Activated T-helper 2 cell treated with anti-CD3 and anti-CD28 coated beads, Interferon-gamma antibody, Interleukin-2, Interleukin-4, amounts not matched to agents 10 μg/mL and 5 μg/mL and 100 μg/mL, durations not matched to agents 14 hours and 24 hours and 36 hours (primary cell): ENCODE measurements around the gene NDUFAF2. TPM values are rescaled to one million over a fixed set of nuclear protein-coding genes. Genes with fewer than 3 reads are reported as not detected.
"Not testable (repeated sequence)": the region's sequence is repeated elsewhere in the genome, so short reads cannot be mapped to it uniquely, and the experiment has no call there.

ENCODE experiments used
- DNase-seq: peaks from one replicate; pipeline ENCODE4 v3.0.0; 2021; ENCODE audit warnings: low spot score
- H3K27ac Mint-ChIP-seq: one replicate; pipeline ENCODE4 v1.8.0; 2021; ENCODE audit warnings: mixed read lengths
- H3K27me3 Mint-ChIP-seq: one replicate; pipeline ENCODE4 v1.8.0; 2021; ENCODE audit warnings: low read depth, mixed read lengths
- H3K36me3 Mint-ChIP-seq: one replicate; pipeline ENCODE4 v1.8.0; 2021; ENCODE audit warnings: low read depth, mixed read lengths
- H3K4me1 Mint-ChIP-seq: one replicate; pipeline ENCODE4 v1.8.0; 2021; ENCODE audit warnings: low read depth, mixed read lengths
- H3K4me3 Mint-ChIP-seq: one replicate; pipeline ENCODE4 v1.8.0; 2021; ENCODE audit warnings: low read depth, mild to moderate bottlenecking, moderate library complexity, mixed read lengths
- H3K9me3 Mint-ChIP-seq: one replicate; pipeline ENCODE4 v1.8.0; 2021; ENCODE audit warnings: mixed read lengths
- intact Hi-C: fragments of 100-400 bp; cut with micrococcal nuclease; formaldehyde crosslinking; loops from one replicate; pipeline ENCODE4 v1.15.1; 2023
- total RNA-seq: library from RNA; stranded (reverse); gene quantifications from 2 replicates; pipeline ENCODE4 v1.2.3, GENCODE V29; 2022

NDUFAF2 gene
- total RNA-seq, 1 donor from 2014 or later, result 32.6 TPM

DNA sequence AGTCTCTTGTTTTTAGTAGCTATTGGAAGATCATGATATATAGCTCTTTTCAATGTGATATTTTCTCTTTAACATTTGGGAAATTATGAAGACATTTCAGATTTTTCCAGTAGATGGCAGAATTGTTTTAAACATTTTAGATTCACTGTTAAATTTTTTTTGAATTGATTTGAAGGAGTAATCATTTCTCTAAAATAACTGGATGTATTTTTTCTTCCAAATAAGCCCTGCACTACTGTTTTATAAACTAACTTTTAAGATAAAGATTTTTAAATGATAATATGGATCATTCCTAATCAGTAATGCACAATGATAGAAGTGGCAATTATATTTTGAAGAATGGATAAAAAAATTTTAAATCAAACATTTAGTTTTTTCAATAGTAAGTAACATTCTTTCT, 14.2 kb downstream of the NDUFAF2 start:
- H3K27ac Mint-ChIP-seq, result no peak overlapping the region
- H3K4me1 Mint-ChIP-seq, result peaks cover 2% of the 10 kb centered on the region
- H3K27me3 Mint-ChIP-seq, result no peaks in the 10 kb centered on the region
- H3K36me3 Mint-ChIP-seq, result no peaks in the 10 kb centered on the region
- intact Hi-C loops, result loop anchor here (10.0 kb wide), 1 partner anchor 696 kb away; no protein-coding TSS in a partner anchor
- DNase-seq, result no peak
- no peak overlapping the region for H3K4me3 Mint-ChIP-seq
- peaks cover 10% of the 10 kb centered on the region for H3K9me3 Mint-ChIP-seq

DNA sequence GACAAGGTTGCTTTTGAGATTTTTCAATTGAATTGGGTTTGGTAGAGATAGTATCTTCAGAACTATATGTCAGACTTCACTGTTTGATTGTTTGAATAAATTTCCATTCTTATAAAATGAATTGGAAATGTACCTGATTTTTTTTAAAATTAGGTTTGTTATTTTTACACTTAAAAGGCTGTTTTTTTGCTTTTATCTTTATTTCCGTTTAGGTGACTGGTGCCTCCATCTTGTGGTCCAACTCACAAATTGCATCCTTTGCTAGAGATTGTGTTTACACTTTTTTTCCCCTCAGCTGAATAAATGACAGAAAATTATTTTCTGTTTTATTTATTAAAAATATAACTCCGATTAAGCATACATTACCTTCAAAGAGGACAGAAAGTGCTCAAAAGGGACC, 15.6 kb downstream of the NDUFAF2 start:
- intact Hi-C loops, result no loop called here
- H3K27ac Mint-ChIP-seq, result no peak overlapping the region
- no peak for DNase-seq

DNA sequence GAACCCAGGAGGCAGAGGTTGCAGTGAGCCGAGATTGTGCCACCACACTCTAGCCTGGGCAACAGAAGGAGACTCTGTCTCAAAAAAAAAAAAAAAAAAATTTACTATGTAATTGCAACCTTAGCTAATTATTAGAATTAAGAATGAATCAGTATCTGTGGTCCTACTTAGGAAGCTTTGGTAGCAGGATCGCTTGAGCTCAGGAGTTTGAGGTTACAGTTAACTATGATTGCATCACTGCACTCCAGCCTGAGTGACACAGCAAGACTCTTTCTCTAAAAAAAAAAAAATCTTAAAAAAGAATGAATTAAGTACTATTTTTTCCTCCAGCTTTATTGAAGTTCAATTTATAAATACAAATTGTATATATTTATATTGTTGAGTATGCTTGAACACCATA, 16.7 kb downstream of the NDUFAF2 start:
- Mint-ChIP-seq H3K4me1 (peaks cover 2% of the 10 kb centered on the region), H3K27me3 (no peaks in the 10 kb centered on the region), H3K27ac (no peak overlapping the region), H3K36me3 (no peaks in the 10 kb centered on the region), H3K9me3 (peaks cover 10% of the 10 kb centered on the region), H3K4me3 (no peak overlapping the region)
- DNase-seq, result no peak
- intact Hi-C loops, result no loop called here

More for the DNA sequence above, 15.6 kb downstream of the NDUFAF2 start:
- peaks cover 2% of the 10 kb centered on the region for H3K4me1 Mint-ChIP-seq
- H3K9me3 Mint-ChIP-seq, result peaks cover under 1% of the 10 kb centered on the region
- H3K36me3 Mint-ChIP-seq, result no peaks in the 10 kb centered on the region
- no peaks in the 10 kb centered on the region for H3K27me3 Mint-ChIP-seq
- H3K4me3 Mint-ChIP-seq, result no peak overlapping the region

DNA sequence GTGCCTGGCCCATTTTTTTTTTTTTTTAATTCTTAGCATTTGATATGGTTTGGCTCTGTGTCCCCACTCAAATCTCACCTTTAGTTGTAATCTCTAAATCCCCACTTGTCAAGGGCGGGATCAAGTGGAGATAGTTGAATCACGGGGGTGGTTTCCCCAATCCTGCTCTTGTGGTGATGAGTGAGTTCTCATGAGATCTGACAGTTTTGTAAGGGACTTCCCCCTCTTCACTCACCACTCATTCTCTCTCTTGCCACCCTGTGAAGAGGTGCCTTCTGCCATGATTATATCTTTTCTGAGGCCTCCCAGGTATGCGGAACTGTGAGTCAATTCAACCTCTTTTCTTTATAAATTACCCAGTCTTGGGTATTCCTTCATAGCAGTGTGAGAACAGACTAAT, 27.2 kb downstream of the NDUFAF2 start:
- no peak for DNase-seq
- Mint-ChIP-seq H3K27me3 (no peaks in the 10 kb centered on the region), H3K4me1 (peaks cover 4% of the 10 kb centered on the region), H3K9me3 (peaks cover 62% of the 10 kb centered on the region), H3K27ac (no peak overlapping the region), H3K4me3 (no peak overlapping the region), H3K36me3 (peaks cover 12% of the 10 kb centered on the region)
- intact Hi-C loops, result loop anchor here (1.0 kb wide), 1 partner anchor 27 kb away; the partner anchor contains the start of genes ERCC8 and NDUFAF2

DNA sequence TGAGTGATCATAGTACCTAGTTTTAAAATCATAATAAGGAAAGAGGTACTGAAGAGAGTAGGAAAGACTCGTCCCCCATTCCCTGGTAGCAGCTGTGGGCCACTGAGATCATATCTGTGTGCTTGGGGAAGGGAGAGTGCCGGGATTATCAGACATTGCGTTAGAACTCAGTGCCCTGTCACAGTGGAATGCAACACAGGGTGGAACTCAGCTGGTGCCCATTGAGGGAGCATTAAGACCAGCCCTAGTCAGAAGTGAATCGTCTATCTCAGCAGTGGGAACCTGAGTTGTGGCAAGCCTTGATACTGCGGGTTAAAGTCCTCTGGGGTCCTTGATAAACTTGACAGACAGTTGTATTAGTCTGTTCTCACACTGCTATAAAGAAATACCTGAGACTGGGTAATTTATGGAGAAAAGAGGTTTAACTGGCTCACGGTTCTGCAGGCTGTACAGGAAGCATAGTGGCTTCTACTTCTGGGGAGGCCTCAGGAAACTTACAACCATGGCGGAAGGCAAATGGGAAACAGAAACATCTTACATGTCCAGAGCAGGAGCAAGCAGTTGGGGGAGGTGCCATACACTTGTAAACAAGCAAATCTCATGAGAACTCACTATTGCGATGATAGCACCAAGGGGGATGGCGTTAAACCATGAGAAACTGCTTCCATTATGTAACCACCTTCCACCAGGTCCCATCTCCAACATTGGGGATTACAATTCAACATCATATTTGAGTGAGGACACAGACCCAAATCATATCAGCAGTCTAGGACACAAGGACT, 33.1 kb downstream of the NDUFAF2 start:
- Mint-ChIP-seq H3K4me1 (no peaks in the 10 kb centered on the region), H3K9me3 (peaks cover 35% of the 10 kb centered on the region), H3K27ac (no peak overlapping the region), H3K27me3 (no peaks in the 10 kb centered on the region), H3K4me3 (no peak overlapping the region), H3K36me3 (peaks cover 8% of the 10 kb centered on the region)
- intact Hi-C loops, result no loop called here
- DNase-seq, result no peak

DNA sequence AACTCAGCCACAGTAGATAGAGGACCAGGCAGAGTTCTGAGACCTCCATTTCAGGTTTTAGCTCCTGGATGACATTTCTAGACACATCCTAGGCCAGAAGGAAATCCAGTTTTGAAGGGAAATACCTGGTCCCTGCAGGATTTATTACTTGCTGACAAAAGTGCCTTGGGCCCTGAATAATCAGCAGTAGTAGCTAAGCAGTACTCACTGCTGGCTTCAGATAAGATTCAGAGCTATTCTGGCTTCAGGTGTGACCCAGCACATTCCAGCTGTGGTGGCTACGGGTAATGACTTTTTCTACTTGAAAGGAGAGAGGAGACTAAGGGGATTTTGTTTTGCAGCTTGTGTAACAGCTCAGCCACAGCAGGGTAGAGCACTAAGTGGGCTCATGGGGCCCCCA, 34.0 kb downstream of the NDUFAF2 start:
- Mint-ChIP-seq H3K27ac (no peak overlapping the region), H3K36me3 (peaks cover 8% of the 10 kb centered on the region), H3K4me3 (no peak overlapping the region), H3K27me3 (no peaks in the 10 kb centered on the region), H3K9me3 (peaks cover 34% of the 10 kb centered on the region), H3K4me1 (no peaks in the 10 kb centered on the region)
- DNase-seq, result no peak
- intact Hi-C loops, result no loop called here

DNA sequence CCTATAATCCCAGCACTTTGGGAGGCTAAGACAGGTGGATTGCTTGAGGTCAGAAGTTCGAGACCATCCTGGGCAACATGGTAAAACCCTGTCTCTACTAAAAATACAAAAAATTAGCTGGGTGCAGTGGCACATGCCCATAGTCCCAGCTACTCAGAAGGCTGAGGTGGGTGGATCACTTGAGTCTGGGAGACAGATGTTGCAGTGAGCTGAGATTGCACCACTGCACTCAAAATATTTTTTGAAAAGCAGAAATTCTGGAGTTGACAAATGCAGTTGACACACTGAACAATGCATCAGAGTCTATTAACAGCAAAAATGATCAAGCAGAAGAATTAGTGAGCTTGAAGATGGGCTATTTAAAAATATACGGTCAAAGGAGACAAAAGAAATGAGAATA, 35.5 kb downstream of the NDUFAF2 start:
- intact Hi-C loops, result no loop called here
- H3K36me3 Mint-ChIP-seq, result peaks cover 10% of the 10 kb centered on the region
- peaks cover 37% of the 10 kb centered on the region for H3K9me3 Mint-ChIP-seq
- H3K4me3 Mint-ChIP-seq, result no peak overlapping the region
- no peaks in the 10 kb centered on the region for H3K4me1 Mint-ChIP-seq
- no peak for DNase-seq
- no peaks in the 10 kb centered on the region for H3K27me3 Mint-ChIP-seq
- no peak overlapping the region for H3K27ac Mint-ChIP-seq

DNA sequence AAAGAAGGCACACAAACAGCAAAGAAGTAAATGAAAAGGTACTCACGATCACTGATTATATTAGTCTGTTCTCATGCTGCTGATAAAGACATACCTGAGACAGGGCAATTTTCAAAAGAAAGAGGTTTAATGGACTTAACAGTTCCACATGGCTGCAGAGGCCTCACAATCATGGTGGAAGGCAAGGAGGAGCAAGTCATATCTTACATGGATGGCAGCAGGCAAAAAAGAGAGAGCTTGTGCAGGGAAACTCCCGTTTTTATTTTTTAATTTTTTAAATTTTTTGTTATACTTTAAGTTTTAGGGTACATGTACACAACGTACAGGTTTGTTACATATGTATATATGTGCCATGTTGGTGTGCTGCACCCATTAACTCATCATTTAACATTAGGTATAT, 37.1 kb downstream of the NDUFAF2 start:
- H3K4me1 Mint-ChIP-seq, H3K27ac Mint-ChIP-seq, H3K27me3 Mint-ChIP-seq, H3K4me3 Mint-ChIP-seq, intact Hi-C loops, DNase-seq: not testable (repeated sequence)
- H3K36me3 Mint-ChIP-seq, result peaks cover 11% of the 10 kb centered on the region
- H3K9me3 Mint-ChIP-seq, result peaks cover 48% of the 10 kb centered on the region

DNA sequence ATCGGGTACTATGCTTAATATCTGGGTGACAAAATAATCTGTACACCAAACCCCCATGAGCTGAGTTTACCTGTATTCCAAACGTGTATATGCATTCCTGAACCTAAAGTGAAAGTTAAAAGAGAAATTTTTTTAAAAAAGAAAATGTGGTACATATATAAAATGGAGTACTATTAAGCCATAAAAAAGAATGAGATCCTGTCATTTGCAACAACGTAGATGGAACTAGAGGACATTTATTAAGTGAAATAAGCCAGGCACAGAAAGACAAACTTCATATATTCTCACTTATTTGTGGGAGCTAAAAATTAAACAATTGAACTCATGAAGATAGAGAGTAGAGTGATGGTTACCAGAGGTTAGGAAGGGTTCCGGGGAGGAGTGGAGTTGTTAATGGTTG, 44.8 kb downstream of the NDUFAF2 start:
- Mint-ChIP-seq H3K27me3 (no peaks in the 10 kb centered on the region), H3K9me3 (peaks cover 52% of the 10 kb centered on the region), H3K4me1 (no peaks in the 10 kb centered on the region), H3K4me3 (no peak overlapping the region), H3K36me3 (peaks cover 11% of the 10 kb centered on the region), H3K27ac (no peak overlapping the region)
- intact Hi-C loops, result no loop called here
- no peak for DNase-seq

DNA sequence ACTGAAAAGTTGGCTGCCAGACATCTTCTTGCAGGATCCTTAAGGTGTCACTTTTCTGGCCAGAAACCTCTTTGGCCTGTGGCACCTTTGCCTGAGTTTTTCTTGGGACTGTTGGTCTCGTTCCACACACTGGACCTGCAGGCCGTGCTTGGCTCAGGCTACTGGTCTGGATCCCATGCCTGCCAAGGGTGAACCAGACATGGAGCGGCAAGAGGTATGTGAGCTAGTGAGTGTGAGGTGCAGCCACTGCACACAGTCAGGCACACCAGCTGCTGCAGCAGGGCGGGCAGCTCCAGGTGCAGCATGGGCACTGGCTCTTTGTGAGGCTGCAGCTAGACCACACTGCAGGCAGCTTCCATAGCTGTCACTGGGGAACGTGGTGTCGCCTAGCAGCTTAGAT, 47.9 kb downstream of the NDUFAF2 start:
- Mint-ChIP-seq H3K27ac (no peak overlapping the region), H3K36me3 (peaks cover 10% of the 10 kb centered on the region)

DNA sequence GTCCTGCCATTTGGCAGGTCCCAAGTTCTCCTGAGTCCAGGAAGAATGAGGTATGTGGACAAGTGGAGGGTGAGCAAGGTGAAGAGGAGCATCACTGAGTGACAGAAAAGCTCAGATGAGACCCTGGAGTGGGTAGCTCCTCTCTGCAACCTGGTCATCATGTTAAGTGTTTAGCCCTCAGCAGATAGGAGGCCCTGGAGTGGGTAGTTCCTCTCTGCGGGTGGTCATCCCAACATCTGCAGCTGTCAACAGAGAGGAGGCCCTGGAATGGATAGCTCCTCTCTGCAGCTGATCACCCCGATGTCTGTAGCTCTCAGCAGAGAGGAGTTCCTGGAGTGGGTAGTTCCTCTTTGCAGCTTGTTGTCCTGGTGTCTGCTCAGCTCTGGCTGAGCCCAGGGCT, 48.4 kb downstream of the NDUFAF2 start:
- peaks cover 10% of the 10 kb centered on the region for H3K36me3 Mint-ChIP-seq
- DNase-seq, result no peak
- H3K27ac Mint-ChIP-seq, result no peak overlapping the region
- peaks cover 26% of the 10 kb centered on the region for H3K9me3 Mint-ChIP-seq
- no peaks in the 10 kb centered on the region for H3K27me3 Mint-ChIP-seq
- no peaks in the 10 kb centered on the region for H3K4me1 Mint-ChIP-seq
- intact Hi-C loops, result no loop called here
- no peak overlapping the region for H3K4me3 Mint-ChIP-seq

More for the DNA sequence above, 47.9 kb downstream of the NDUFAF2 start:
- DNase-seq, result no peak
- intact Hi-C loops, result no loop called here
- Mint-ChIP-seq H3K27me3 (no peaks in the 10 kb centered on the region), H3K9me3 (peaks cover 27% of the 10 kb centered on the region), H3K4me1 (no peaks in the 10 kb centered on the region), H3K4me3 (no peak overlapping the region)

DNA sequence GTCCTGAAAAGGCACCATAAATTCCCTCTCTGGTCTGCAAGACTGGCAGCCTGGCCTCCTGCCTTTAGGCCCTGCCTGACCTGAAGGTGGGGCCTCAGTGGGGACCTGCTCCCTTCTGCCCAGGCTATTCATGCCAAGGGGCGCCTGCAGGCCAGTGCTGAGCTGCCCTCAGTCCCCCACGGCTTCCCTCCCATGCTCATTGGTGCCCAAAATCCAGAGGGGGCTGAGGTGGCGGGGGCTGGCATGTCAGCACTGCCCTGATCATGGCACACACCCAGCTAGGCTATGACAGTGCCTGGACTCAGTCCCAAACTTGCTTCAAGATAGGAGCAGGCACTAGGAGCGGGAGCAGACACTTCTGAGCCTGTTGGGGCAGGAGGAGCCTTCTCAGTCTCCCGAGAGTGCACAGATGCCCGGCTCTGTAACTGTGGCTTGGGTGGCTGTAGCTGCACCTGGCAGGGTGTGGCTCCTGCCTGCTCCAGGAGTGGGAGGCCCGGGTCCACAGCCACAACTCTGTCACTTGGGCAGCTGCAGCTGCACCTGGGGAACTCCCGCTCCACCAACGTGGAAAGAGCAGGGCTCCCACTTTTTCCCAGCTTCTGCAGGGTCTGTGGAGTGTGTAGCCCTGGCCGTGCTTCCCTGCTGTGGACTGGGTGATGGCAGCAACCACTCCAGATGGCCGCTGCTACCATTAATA, 49.0 kb downstream of the NDUFAF2 start:
- DNase-seq, result no peak
- Mint-ChIP-seq H3K27me3 (no peaks in the 10 kb centered on the region), H3K36me3 (peaks cover 10% of the 10 kb centered on the region), H3K4me1 (no peaks in the 10 kb centered on the region), H3K9me3 (peaks cover 26% of the 10 kb centered on the region), H3K4me3 (no peak overlapping the region), H3K27ac (no peak overlapping the region)
- intact Hi-C loops, result no loop called here

DNA sequence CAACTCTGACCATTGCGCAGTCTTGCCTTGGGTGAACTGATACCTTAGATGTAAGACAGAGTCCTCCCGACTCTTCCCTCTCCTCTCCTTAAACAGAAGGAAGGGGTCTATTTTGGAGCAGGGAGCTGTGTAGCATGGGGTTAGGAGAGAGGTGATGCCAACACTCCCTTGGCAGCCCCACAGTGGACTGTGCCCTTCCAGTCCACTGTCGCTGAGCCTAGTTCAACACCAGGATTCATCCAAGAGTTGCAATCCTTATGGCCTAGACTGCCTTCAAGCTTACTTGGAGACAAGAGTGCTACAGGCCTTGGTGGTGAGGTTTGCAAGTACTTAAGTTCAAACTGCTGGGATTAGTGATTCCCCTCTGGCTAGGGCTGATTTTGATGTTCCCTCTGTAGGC, 51.4 kb downstream of the NDUFAF2 start:
- no peak overlapping the region for H3K27ac Mint-ChIP-seq
- H3K4me3 Mint-ChIP-seq, result no peak overlapping the region
- H3K4me1 Mint-ChIP-seq, result no peaks in the 10 kb centered on the region
- intact Hi-C loops, result no loop called here
- H3K36me3 Mint-ChIP-seq, result peaks cover 10% of the 10 kb centered on the region
- peaks cover 17% of the 10 kb centered on the region for H3K9me3 Mint-ChIP-seq
- H3K27me3 Mint-ChIP-seq, result no peaks in the 10 kb centered on the region
- DNase-seq, result no peak
